Glomerular visceral epithelial cell (primary cell): ENCODE results near the gene GCGR.

Source experiments
- DNase-seq: peaks from one replicate; pipeline ENCODE4 v3.0.0-alpha.2; 2016; ENCODE audit errors: extremely low spot score

The GCGR gene

DNA sequence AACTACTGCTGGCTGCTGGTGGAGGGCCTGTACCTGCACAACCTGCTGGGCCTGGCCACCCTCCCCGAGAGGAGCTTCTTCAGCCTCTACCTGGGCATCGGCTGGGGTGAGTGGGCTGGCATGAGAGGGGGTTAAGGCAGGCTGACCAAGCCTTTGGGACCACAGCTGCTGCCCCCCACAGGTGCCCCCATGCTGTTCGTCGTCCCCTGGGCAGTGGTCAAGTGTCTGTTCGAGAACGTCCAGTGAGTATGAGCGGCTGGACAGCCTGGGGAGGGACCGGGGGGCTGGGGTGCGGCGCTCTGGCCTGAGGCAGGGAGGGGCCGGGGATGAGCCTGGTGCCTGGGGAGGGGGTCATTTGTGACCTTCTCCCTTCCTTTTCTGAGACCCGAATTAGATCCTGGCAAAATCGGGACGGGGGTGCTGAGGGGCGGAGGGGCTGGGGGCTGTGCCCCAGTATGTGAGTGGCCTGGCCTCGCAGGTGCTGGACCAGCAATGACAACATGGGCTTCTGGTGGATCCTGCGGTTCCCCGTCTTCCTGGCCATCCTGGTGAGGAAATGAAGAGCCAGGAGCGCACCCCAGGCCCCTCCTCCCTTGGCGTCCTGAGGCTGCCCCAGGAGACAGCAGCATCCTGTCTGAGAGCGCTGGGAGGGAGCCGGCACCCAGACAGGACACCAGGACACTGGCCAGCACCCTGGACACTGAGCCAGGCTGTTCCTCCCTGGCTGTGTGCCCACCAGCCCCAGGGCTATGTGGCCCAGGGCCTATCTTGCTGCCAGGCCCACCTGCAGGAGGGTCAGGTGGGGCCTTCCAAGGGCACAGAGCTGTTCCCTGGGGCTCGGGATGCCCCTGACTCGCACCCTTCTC lies 8.0 kb downstream of the GCGR start:
- DNase-seq = no peak

DNA sequence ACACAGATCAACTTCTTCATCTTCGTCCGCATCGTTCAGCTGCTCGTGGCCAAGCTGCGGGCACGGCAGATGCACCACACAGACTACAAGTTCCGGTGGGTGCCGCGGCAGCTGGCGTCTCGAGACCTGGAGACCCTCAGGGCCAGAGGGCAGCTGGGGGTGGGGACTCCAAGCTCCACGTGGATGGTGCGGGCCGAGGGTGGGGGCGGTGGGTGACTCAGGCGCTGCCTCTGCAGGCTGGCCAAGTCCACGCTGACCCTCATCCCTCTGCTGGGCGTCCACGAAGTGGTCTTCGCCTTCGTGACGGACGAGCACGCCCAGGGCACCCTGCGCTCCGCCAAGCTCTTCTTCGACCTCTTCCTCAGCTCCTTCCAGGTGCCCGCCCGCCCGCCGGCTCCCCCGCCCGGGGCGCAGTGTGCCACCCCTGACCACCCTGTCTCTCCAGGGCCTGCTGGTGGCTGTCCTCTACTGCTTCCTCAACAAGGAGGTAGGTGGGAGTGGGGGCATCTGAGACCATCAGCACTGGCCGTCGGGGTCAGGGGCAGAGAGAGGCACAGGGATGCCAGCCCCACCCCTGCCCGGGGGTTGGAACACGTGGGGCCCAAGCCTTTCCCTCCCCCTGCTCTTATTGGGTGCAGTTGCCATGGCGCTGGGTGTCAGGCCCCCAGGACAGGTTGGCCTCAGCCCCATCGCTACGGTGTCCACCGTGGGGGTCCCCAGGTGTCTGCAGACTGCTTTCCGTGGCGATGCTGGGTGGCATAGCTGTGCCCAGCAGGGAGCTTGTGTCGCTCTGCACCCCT lies 8.8 kb downstream of the GCGR start:
- no peak for DNase-seq

DNA sequence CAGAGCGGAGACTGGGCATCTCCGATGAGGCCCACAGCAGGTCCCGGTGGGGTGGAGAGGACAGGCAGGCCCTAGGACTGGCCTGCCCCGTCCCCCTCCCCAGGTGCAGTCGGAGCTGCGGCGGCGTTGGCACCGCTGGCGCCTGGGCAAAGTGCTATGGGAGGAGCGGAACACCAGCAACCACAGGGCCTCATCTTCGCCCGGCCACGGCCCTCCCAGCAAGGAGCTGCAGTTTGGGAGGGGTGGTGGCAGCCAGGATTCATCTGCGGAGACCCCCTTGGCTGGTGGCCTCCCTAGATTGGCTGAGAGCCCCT lies 9.4 kb downstream of the GCGR start:
- no peak for DNase-seq

DNA sequence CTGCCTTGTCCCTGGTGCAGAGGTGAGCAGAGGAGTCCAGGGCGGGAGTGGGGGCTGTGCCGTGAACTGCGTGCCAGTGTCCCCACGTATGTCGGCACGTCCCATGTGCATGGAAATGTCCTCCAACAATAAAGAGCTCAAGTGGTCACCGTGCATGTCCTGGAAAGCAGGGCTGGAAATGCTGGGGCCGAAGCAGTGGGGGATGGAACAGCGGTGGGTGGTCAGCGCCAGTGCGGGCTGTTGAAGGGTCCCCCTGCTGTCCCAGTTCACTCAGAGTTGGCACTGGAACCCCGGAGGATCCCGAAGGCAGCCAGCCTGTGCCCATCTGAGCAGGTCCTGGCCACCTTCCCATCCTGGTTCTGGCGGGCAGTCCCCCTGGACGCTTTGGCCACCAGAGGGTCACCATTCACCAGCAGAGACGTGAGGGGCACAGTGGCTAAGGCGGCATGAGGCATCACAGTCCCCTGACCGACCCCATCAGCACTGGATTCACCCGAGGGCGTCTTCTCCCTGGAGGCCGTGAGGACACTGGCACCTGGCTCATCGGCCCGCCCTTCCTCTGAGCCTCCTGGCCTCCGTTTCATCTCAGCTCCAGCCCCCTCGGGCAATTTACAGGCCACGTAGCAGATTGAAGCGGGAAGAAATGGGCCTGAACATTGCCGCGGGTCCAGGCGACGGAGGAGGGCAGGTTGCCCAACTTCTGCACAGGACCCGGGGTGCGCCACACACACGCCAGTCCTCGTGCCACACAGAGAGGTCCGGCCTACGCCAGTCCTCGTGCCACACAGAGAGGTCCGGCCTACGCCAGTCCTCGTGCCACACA lies 10.1 kb downstream of the GCGR start:
- DNase-seq = no peak

DNA sequence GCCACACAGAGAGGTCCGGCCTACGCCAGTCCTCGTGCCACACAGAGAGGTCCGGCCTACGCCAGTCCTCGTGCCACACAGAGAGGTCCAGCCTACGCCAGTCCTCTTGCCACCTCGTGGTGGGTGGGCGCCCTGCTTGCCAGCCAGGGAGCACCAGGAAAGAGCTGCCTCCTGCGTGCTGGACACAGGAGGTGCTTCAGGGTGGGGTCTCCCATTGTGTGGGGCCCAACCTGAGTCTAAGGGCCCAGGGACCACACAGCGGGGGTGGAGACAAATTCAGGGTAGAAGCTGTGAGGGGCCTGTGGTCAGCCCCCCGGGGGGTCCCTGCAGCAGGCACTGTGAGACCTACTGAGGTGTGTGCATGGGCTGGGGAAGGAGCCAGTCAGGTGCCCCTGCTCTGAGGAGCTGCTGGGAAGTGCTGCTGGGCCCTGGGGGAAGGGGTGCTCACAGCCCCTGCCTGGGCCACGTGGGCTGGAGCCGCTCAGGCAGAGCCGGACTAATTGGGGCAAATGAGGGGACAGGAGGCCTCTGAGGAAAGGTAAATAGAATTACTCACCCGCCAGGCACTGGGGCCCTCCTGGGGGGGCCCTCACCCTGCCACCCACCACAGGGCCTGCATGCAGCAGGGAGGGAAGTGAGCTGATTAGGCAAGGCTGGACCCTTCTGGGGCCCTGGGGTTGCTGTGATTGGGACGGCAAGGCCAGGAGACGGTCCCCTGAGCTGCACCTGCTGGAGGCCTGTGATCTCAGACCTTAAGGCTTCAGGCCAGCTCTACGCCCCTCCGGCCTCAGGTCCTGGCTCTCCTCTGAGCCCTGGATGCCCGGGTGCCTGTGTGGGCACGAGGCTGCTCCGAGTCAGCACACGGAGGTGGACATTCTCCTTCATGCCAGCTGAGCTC lies 11.0 kb downstream of the GCGR start:
- DNase-seq = peak; percentile 68

DNA sequence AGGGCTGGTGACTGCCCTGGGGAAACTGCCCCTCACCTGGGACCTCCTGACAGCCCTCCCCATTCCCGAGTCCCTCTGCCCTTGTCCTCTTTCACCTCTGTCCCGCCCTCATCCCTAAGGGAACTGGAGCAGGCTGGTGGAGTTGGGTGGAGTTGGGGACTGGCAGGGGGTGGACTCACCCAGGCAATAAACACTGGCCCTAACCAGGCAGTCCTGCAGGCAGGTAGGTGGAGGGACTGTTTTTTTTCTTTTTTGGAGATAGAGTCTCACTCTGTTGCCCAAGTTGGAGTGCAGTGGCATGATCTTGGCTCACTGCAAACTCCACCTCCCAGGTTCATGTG lies 11.7 kb downstream of the GCGR start:
- DNase-seq = no peak

DNA sequence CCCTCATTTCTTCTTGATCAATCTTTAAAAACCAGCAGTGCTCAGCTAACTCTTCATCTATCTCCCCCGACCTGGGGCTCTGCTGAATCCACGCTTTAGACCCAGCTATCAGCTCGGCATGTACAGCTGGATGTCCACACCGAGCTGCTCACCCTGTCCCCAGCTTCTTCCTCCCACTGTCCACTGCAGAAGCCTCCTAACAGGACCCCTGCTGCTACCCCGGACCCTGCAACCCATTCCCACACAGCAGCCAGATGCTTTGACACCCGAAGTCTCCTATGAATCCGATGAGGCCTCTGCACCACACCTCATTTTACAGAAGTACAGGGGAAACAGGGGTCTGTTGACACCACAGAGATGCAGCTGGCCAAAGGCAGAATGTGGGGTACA lies 13.8 kb downstream of the GCGR start:
- no peak for DNase-seq

DNA sequence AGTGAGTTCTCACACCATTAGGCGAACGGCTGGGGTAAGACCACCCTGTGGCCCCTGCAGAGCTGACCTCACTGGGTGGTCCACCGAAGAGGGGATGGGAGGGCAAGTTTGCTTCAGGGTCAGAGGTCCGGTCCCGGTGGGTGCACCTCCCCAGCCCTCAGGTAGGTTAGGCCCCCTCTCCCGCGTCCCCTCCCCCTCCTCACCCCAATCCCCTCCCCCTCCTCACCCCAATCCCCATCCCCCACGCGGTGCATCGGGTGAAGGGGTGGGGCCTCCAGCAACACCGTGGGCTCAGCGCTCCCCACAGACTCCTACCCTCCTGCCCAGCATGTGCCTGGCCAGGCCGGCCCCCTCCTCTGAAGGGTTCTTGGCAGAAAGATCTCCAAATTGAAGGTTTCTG lies 15.8 kb downstream of the GCGR start:
- DNase-seq = no peak

DNA sequence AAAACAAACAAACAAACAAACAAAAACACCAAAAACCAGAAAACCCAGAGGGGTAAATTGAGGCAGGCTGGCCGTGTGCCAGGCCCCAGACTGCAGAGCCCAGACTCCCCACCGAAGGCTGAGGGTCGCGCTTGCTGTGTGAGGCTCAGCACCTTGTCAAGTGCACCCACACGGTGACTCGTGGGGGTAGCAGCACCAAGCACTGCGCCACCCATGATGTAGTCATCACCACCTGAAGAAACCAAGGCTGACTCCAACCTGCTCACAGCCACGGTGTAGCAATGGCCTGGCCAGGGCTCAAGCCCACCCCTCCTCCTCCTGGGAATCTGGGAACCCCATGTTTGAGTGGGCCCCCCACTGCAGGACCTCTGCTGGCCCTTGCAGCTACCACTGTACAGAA lies 17.2 kb downstream of the GCGR start:
- DNase-seq = no peak

DNA sequence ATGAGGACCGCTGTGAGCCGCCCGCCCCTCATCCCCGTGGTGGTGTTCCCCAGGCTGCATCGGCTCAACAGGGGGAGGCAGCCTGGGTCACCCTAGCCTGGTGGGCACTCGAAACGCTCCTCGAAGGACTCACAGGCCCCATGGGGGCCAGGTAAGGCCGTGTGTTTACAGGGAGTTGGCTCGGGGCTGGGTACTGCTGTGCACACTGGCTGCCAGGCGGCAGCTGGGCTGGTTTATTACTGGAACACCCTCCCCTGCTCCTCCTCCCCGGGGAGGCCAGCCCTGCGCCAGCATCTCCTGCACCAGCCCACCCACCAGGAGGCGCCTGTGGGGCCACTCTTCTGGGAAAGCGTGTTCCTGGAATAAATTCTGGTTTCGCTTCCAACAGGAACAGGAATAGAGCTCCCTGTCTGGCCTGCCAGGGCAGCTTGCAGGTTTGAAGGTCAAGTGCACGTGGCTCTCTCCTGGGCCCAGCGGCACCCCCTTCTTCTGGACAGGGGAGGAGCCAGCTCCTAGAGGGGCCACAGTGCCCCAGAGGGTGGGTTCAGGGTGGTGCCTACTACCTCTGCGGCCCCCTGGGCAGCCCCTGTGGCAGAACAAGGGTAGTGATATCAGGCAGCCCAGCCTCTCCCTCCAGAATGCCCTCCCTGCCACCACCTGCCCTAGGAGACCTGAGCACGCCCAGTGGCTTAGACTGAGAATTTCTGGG lies 17.8 kb downstream of the GCGR start:
- DNase-seq = peak; percentile 28

DNA sequence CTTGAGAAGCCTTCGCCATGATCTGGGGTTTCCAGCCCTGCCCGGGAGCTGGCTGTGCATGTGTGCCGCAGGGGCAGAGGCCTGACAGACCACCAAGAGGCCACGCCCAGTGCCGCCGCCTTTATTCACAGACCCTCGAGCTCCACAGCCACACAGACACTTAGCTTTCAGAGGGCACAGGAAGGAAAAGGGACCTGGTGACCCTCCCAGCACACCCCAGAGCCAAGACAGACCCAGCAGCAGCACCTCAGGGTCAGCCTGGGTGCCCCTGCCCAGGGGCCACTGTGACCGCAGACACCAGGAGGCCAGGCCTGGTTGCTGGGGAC lies 18.3 kb downstream of the GCGR start:
- DNase-seq = no peak

DNA sequence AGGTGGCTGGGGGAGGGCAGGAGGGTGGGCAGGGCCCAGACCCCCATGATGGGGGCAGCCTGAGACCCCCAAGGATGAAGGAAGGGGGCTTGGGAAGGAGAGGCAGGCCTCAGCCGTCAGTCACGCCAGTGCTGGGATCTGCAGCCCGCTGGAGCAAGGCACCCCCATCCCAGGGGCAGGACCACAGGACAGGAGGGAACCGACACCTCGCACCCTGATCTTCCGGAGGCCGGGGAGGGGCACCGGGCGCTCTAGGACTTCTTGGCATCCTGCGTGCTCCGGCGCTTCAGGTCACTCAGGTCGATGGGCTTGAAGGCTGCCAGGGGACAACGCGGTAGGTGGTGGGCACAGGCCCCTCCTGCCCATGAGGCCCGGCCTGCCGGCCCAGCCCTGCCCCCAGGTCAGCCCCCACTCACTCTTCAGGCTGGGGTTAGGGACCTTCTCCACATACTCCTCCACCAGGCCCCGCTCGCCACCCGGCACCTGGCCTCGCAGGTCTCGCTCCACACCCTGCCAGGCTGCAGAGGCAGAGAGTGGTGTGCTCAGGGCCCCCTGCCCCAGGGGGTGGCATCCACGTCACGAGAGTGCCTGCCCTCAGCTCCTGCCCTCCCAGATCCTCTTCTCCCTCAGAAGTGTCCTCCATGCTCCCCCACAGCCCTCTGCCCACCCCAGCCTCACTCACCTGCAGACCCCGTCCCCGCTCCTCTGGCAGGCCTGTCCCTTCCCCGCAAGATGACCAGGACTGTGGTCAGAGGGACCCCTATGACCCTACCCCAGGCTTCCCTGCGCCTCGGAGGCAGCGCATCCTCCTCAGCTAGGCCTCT lies 19.3 kb downstream of the GCGR start:
- DNase-seq = no peak

DNA sequence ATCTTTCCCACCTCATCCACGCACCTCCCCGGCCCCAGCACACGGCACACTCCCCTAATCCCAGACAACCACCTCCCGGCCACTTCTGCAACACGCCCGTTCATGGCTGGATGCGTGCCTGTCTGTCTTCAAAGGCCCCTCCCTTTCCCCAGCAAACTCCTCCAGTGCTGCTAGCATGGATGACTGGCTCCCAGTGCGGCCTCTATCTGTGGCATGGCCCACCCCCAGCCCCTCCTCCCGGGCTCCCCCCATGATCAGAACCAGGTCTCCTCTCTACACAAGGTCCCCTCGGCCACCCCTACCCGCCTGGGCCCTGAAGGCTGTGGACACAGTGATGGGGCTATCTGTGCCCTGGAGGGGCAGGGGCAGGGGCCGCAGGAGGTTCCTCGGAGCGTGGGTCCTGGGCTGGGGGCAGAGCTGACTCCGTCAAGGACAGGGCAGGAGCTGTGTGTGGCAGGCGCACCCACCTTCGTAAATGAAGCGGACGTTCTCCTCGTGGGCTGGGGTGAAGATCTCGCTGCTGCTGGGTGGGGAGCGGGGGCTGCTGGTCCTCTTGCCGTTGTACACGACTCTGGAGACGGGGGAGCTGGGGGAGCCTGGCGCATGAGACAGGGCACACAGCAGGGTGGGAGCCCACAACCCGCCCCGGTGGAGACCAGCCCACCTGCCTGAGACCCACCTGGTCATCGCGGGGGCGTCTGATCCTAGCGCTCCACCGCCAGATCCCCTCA lies 20.0 kb downstream of the GCGR start:
- DNase-seq = no peak

DNA sequence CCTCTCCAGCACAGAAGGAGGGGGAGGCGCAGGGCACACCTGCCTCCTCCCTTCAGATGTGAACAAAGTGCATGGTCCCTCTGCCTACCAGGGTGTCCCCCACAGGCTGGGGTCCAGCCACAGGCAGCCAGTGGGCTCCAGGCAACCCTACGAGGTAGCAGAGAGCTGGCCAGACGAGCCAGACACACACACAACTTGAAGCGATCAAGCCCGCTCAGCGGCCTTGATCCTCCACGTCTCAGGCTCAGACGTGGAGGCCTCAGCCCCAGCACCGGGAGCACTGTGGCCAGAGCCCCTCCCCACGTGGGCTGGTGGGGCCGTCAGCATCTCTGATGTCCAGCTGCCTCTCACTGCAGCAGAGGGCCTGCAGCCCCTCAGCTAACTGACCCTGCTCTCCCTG lies 20.6 kb downstream of the GCGR start:
- DNase-seq = no peak

DNA sequence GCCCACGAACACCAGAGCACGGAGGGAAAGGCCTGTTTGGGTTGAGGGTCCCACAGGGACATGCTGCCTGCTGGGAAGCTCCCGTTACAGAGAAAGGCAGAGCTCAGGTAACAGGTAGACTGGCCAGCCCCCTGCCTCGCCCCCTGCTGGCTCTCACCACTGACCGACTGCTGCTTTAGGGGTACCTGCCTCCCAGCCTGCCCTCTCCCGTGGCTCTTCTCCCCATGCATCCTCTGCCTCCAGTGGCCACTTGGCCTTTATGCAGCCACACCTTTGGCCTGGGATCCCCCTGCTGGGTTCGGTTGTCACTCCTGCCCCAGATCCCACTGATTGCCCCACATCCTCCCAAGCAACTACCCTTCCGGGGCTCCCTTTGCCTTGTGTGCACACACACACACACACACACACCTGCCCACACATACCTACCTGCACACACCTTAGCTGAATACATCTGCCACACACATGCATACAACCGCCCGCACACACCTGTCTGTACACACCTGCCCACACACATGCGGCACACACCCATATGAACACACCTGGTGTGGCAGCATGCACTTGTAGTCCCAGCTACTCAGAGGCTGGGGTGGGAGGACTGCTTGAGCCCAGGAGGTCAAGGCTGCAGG lies 22.0 kb downstream of the GCGR start:
- DNase-seq = no peak

DNA sequence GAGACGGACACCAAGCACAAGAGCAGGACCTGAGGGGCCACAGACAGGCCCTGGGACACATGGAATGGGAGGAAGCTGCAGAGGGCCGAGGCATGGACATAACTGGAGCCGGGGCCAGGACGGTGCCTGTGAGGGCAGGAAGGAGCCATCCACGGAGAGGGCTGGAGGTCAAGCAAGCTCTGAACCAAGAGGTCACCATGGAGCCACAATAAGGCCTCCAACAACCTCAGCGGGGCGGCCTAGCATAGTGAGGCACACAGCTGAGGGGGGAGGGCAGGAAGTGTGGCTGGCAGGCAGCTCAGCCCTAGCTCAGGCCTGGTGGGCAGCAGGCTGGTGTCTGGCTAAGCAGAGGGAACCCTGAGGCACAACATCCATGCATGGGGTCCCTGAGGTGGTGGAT lies 24.7 kb downstream of the GCGR start:
- DNase-seq = no peak

DNA sequence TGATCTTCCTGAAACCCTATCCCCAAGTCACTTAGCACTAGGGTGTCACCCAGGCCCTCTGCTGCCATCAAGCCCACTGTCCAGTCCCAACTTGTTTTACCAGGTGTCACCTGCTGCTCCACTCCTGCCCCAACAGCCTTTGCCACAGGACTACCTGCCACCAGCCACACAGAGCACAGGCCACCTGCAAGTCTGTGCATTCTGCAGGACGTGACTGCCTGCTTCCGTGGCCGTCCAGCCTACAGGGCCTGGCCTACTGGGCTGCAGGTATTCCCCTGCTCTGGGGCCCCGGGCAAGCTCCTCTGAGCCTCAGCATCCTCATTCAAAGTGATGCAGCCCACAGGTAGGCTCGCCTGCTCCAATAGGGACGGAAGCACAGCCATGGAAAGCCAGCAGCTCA lies 25.9 kb downstream of the GCGR start:
- DNase-seq = no peak

DNA sequence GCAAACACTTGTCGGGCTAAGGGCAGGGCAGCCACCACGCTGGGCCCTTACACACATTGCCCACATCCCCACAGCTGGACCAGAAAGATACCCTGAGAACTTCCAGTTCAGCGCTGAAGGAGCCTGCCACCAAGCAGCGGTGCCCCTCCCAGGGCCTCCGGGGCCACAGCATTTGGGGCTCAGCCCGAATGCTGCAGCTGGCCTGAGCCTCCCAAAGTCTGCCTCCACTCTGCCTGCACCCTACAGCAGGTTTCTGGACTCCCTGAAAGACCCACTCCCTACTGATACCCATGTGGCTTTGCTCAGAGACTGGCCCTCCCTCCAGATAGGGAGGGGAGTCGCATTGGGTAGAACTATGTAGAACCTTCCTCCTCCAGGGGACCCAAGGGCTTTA lies 27.6 kb downstream of the GCGR start:
- no peak for DNase-seq

DNA sequence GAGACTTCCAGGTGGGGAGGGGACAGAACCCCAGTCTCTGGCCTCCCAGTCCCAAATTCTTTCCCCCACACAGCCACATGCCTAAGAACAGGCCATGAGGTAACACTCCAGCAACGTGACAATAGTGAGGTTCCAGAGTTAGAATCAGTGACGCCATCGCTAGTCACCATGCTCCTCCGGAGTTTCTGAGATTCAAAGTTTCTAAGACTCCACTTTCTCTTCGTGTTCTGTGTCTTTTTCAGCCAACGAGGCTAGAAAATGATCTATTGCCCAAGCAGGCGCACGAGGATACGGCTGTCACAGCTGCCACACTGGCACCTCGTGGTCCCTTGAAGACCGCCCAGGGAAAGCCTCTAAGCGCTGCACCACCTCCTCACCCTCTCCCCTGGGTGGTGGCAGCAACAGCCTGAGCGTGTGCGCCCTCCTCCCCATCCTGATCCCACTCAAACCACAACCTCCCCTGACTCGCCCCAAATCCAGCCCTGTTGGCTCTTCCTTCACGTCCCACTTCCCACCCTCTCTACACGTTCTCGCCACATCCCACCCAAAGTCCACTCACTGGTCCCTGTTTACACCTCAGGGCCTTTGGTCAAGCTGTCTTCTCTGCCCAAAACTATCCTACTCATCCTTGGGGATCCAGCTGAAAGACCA lies 28.1 kb downstream of the GCGR start:
- no peak for DNase-seq
